Tibial nerve (tissue), 4 donors: ENCODE data around the gene FGGY. TPM values are rescaled to one million over a fixed set of nuclear protein-coding genes. Genes with fewer than 3 reads are reported as not detected.
A peak's percentile ranks its signal among the peaks of the same experiment; 100 is the strongest.

Experiments
- DNase-seq, 2 donors: peaks; one replicate each; pipeline ENCODE4 v3.0.0-alpha.2; 2019; ENCODE audit warnings: low spot score in 2 of 2
- H3K27ac ChIP-seq, 4 donors: fragments of 200-600 bp; sonication (generic) in 3 of 4; one replicate each; pipeline ENCODE4 v1.5.1; 2017 to 2019; ENCODE audit warnings: mild to moderate bottlenecking in 1 of 4
- H3K27me3 ChIP-seq, 2 donors: fragments of 200-600 bp; sonication (generic) in 1 of 2; one replicate each; pipeline versions ENCODE4 v1.5.1 to v1.6.0; 2017 to 2019
- H3K36me3 ChIP-seq, 3 donors: fragments of 200-600 bp; sonication (generic); one replicate each; pipeline ENCODE4 v1.5.1; 2018 to 2019
- H3K4me1 ChIP-seq, 4 donors: fragments of 200-600 bp; sonication (generic) in 3 of 4; one replicate each; pipeline ENCODE4 v1.5.1; 2017 to 2019
- H3K4me3 ChIP-seq, 4 donors: fragments of 200-600 bp; sonication (generic) in 3 of 4; one replicate each; pipeline ENCODE4 v1.5.1; 2017 to 2019; ENCODE audit warnings: mild to moderate bottlenecking in 1 of 4, moderate library complexity in 1 of 4
- H3K9me3 ChIP-seq, 4 donors: fragments of 200-600 bp; sonication (generic) in 3 of 4; one replicate each; pipeline ENCODE4 v1.5.1; 2017 to 2019
- EP300 ChIP-seq, 2 donors: sonication (generic); formaldehyde crosslinking; IDR thresholded peaks; one replicate each; pipeline ENCODE4 v1.6.1; 2017; ENCODE audit warnings: antibody characterized with exemption in 2 of 2, mild to moderate bottlenecking in 1 of 2
- POLR2A ChIP-seq, 2 donors: fragments of 450-650 bp; IDR thresholded peaks; one replicate each; pipeline ENCODE4 v1.6.1; 2017; ENCODE audit warnings: antibody characterized with exemption in 2 of 2, mild to moderate bottlenecking in 2 of 2, moderate library complexity in 2 of 2
- WGBS, 2 donors: methylation state at CpG; one replicate each; pipeline ENCODE4 v1.1.5; 2018; 5-methylcytosine and 5-hydroxymethylcytosine counted together
- total RNA-seq, 4 donors: library from RNA; depleted of rRNA; stranded (reverse); fragments of >200 nt; gene quantifications; one replicate each; pipeline ENCODE4 v1.1.0, GENCODE V29; 2016
- TF ChIP-seq, protein P1 (sequence below), 5 experiments: fragments of 200-600 bp in 3 of 5; fragments of 450-650 bp in 2 of 5; sonication (generic) in 3 of 5; IDR thresholded peaks; one replicate each; pipeline ENCODE4 v1.5.1; 2016 to 2019; ENCODE audit warnings: antibody characterized with exemption in 5 of 5, mild to moderate bottlenecking in 3 of 5, moderate library complexity in 2 of 5

The FGGY gene
- total RNA-seq, 4 donors from 2014 or later = 27.0 to 40.6 (median 32.9) TPM

DNA sequence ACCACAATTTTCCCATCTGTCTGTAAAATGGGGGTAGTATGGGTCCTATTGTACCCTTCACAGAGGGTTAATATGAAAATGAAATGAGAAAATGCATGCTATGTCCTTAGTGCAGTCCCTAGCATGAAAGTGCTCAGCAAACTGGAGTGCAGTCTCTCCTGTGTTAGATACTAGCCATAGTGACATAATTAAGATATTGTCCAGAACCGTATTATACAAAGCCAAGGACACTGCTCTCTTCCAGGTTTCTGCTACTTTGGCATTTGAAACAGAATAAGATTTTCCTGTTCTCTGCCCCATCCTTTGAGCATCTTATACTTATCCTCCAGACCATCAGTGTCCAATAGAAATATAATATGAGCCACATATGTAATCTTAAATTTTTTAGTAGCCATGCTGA is 213.4 kb downstream of the FGGY start:
- H3K36me3 ChIP-seq = peaks cover 0 to 4% (median 0%) of the 10 kb centered on the region in 3 donors
- WGBS, 2 donors = 81 to 100% methylated on average over 1 of the region's 1 CpG
- H3K27ac ChIP-seq = no peak overlapping the region
- TF ChIP-seq EP300 (IDR thresholded peaks at IDR 0.05) (no peak), POLR2A (IDR thresholded peaks at IDR 0.05) (no peak)
- TF ChIP-seq, protein P1, sequence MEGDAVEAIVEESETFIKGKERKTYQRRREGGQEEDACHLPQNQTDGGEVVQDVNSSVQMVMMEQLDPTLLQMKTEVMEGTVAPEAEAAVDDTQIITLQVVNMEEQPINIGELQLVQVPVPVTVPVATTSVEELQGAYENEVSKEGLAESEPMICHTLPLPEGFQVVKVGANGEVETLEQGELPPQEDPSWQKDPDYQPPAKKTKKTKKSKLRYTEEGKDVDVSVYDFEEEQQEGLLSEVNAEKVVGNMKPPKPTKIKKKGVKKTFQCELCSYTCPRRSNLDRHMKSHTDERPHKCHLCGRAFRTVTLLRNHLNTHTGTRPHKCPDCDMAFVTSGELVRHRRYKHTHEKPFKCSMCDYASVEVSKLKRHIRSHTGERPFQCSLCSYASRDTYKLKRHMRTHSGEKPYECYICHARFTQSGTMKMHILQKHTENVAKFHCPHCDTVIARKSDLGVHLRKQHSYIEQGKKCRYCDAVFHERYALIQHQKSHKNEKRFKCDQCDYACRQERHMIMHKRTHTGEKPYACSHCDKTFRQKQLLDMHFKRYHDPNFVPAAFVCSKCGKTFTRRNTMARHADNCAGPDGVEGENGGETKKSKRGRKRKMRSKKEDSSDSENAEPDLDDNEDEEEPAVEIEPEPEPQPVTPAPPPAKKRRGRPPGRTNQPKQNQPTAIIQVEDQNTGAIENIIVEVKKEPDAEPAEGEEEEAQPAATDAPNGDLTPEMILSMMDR (IDR thresholded peaks at IDR 0.05) = no peak
- H3K4me3 ChIP-seq = no peak overlapping the region
- H3K9me3 ChIP-seq = no peaks in the 10 kb centered on the region
- peaks cover 0 to 59% (median 5%) of the 10 kb centered on the region in 4 donors for H3K4me1 ChIP-seq
- no peaks in the 10 kb centered on the region for H3K27me3 ChIP-seq
- DNase-seq = no peak

DNA sequence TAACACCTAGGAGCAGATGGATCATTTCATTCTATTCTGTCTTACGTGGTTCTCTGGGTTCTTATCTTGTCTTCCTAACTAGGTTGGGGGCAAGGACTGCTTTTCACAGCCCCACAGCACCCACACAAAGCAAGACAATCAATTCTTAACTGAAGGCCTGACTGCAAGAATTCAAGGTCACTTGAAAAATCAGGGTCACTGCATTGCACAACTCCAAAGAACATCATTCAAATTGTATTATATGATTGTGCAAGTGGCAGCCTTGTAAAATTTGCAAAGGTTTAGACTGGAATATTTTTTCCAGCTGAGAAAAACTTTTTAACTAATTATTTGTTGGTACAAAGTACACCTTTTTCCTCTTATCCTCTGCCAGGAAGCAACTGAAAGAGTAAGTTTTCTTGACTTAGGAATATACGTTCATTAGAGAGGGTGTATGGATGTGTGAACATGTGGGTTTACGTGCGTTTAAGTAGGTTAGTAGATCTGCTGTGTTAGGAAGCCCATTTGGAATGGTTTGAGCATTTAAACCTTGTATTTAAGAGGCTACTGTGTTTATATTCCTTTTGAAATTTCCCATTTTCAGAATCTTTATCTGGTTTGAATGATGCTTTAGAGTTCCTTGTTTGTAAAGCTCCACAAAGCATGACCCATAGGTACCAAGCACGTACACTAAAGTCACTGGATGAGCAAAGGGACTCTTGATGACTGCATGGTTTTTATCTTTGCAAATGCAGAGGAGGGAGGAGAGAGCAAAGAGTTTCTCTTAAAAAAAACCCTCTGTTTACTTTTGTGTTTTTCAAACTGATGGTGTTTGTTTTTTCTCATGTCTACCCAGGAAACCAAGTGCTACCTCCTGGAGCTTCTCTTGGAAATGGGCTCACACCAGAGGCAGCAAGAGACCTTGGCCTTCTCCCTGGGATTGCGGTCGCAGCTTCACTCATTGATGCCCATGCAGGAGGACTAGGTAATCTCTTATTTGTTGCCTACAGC is 214.9 kb downstream of the FGGY start:
- H3K4me1 ChIP-seq = peaks cover 0 to 61% (median 11%) of the 10 kb centered on the region in 4 donors
- TF ChIP-seq POLR2A (IDR thresholded peaks at IDR 0.05) (no peak), EP300 (IDR thresholded peaks at IDR 0.05) (peak; percentile 21 to 80)

DNA sequence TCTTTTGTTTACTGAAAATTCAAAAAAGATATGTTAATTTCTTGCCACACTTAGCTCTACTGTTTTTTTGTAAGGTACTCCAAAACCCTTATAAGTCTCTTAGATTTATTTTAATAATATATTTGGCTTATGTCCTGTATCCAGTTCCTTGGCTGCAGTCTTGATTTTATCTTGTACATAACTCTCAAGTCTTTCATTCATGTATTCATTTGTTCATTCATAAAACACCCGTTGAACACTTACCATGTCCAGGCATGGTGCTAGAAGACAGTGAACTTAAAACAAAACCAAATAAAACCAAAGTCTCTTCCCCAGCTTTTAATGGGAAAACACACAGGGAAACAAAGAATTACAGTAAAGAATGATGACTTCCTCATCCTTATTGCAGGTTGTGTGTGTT is 215.8 kb downstream of the FGGY start:
- Histone ChIP-seq H3K4me1 (peaks cover 0 to 63% (median 12%) of the 10 kb centered on the region in 4 donors), H3K4me3 (no peak overlapping the region), H3K36me3 (peaks cover 0 to 4% (median 0%) of the 10 kb centered on the region in 3 donors), H3K27ac (no peak overlapping the region), H3K27me3 (no peaks in the 10 kb centered on the region), H3K9me3 (no peaks in the 10 kb centered on the region)
- DNase-seq = no peak
- TF ChIP-seq POLR2A (IDR thresholded peaks at IDR 0.05) (no peak), EP300 (IDR thresholded peaks at IDR 0.05) (no peak)
- TF ChIP-seq, protein P1 (IDR thresholded peaks at IDR 0.05) = no peak
- 43% methylated on average over 1 of the region's 1 CpG for WGBS, 2 donors

More for the DNA sequence above, 214.9 kb downstream of the FGGY start:
- Histone ChIP-seq H3K9me3 (no peaks in the 10 kb centered on the region), H3K4me3 (no peak overlapping the region), H3K27me3 (no peaks in the 10 kb centered on the region), H3K27ac (peak overlapping the region in 3 of 4 donors; percentile 31 to 72 (median 58)), H3K36me3 (peaks cover 0 to 4% (median 0%) of the 10 kb centered on the region in 3 donors)
- DNase-seq = peak in 1 of 2 donors; percentile 71
- WGBS, 2 donors = 82 to 84% methylated on average over 7 of the region's 7 CpGs

DNA sequence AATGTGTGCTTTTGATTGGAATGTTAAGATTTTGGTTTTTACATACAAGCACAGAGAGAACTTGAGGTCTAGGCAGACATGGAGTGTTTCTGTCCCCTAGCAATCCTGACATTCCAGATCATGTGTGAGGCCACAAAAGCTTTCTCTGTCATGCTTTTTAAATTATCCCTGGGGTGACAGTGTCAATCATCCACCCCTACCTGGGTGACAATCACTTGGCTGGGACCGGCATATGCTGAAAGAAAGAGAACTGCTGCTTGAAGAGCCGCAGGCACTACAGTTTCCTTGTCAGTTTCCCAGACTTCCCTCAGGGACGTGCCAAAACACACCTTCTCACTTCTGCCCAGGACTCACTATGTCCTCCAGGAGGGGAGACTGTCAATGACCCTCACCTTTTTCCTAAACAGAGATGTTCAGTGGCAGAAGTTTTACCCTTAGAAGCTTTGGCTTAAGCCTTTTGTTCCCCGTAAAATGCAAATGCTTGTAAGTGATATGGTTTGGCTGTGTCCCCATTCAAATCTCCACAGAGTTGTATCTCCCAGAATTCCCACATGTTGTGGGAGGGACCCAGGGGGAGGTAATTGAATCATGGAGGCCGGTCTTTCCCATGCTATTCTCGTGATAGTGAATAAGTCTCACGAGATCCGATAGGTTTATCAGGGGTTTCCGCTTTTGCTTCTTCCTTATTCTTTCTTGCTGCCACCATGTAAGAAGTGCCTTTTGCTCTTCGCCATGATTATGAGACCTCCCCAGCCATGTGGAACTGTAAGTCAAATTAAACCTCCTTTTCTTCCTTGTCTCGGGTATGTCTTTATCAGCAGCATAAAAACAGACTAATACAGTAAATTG is 217.4 kb downstream of the FGGY start:
- peaks cover 0 to 4% (median 0%) of the 10 kb centered on the region in 3 donors for H3K36me3 ChIP-seq
- WGBS, 2 donors = 95% methylated on average over 11 of the region's 11 CpGs
- no peak overlapping the region for H3K27ac ChIP-seq
- no peaks in the 10 kb centered on the region for H3K9me3 ChIP-seq
- H3K4me3 ChIP-seq = no peak overlapping the region
- no peaks in the 10 kb centered on the region for H3K27me3 ChIP-seq
- no peak for TF ChIP-seq POLR2A (IDR thresholded peaks at IDR 0.05)
- TF ChIP-seq, protein P1 (IDR thresholded peaks at IDR 0.05) = no peak
- no peak for TF ChIP-seq EP300 (IDR thresholded peaks at IDR 0.05)
- peaks cover 0 to 53% (median 12%) of the 10 kb centered on the region in 4 donors for H3K4me1 ChIP-seq
- DNase-seq = no peak

DNA sequence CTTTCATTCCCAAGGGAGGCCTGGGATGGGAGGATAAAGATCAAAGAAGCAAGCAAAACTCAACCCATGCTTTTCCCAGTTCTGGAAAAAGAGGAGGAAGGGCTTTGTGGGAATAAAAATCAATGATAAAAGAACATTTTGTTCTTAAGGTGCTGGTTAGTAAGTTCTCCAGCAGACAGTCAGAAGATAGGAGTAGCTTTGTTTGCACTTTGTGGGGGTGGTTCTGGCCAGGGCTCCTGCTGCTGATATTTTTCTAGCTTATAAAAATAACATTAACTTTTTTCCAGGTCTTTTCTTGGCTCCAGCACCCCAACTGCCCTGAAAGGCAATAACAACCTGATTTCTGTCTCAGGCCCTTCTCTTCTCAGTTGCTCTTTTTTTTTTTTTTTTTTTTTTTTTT is 220.0 kb downstream of the FGGY start:
- Histone ChIP-seq H3K36me3 (peaks cover 0 to 4% (median 0%) of the 10 kb centered on the region in 3 donors), H3K4me3 (no peak overlapping the region), H3K4me1 (peaks cover 0 to 57% (median 12%) of the 10 kb centered on the region in 4 donors), H3K27me3 (no peaks in the 10 kb centered on the region), H3K9me3 (no peaks in the 10 kb centered on the region), H3K27ac (peak overlapping the region in 2 of 4 donors; percentile 65 to 84)
- DNase-seq = peak; percentile 41 to 51
- peak in 1 of 2 donors; percentile 70 for TF ChIP-seq EP300 (IDR thresholded peaks at IDR 0.05)
- TF ChIP-seq POLR2A (IDR thresholded peaks at IDR 0.05) = no peak
